ENCODE data around the gene GOLGA1.
A peak's percentile ranks its signal among the peaks of the same experiment; 100 is the strongest.

The GOLGA1 gene

GRCh38 chr9:124906966-124907365 is 33.9 kb downstream of the GOLGA1 start:
- no peak overlapping the region for H3K4me3 ChIP-seq (ENCODE audit: low read depth, low read length)
- TF ChIP-seq, protein P1, sequence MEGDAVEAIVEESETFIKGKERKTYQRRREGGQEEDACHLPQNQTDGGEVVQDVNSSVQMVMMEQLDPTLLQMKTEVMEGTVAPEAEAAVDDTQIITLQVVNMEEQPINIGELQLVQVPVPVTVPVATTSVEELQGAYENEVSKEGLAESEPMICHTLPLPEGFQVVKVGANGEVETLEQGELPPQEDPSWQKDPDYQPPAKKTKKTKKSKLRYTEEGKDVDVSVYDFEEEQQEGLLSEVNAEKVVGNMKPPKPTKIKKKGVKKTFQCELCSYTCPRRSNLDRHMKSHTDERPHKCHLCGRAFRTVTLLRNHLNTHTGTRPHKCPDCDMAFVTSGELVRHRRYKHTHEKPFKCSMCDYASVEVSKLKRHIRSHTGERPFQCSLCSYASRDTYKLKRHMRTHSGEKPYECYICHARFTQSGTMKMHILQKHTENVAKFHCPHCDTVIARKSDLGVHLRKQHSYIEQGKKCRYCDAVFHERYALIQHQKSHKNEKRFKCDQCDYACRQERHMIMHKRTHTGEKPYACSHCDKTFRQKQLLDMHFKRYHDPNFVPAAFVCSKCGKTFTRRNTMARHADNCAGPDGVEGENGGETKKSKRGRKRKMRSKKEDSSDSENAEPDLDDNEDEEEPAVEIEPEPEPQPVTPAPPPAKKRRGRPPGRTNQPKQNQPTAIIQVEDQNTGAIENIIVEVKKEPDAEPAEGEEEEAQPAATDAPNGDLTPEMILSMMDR (IDR thresholded peaks at IDR 0.05; ENCODE audit: low read depth, low read length): no peak

GRCh38 chr9:124899845-124900244 is 41.0 kb downstream of the GOLGA1 start:
- TF ChIP-seq, protein P1 (IDR thresholded peaks at IDR 0.05; ENCODE audit: low read depth, low read length): no peak
- no peak overlapping the region for H3K4me3 ChIP-seq (ENCODE audit: low read depth, low read length)

GRCh38 chr9:124897570-124898460 is 43.1 kb downstream of the GOLGA1 start:
- no peak overlapping the region for H3K4me3 ChIP-seq (ENCODE audit: low read depth, low read length)
- TF ChIP-seq, protein P1 (IDR thresholded peaks at IDR 0.05; ENCODE audit: low read depth, low read length): no peak

GRCh38 chr9:124894741-124895170 is 46.1 kb downstream of the GOLGA1 start:
- TF ChIP-seq, protein P1 (IDR thresholded peaks at IDR 0.05; ENCODE audit: low read depth, low read length): peak; percentile 39; the same call in 1 of the 2 replicates
- no peak overlapping the region for H3K4me3 ChIP-seq (ENCODE audit: low read depth, low read length)

GRCh38 chr9:124894035-124894740 is 46.7 kb downstream of the GOLGA1 start:
- TF ChIP-seq, protein P1 (IDR thresholded peaks at IDR 0.05; ENCODE audit: low read depth, low read length): no peak
- H3K4me3 ChIP-seq (ENCODE audit: low read depth, low read length): no peak overlapping the region

DNA sequence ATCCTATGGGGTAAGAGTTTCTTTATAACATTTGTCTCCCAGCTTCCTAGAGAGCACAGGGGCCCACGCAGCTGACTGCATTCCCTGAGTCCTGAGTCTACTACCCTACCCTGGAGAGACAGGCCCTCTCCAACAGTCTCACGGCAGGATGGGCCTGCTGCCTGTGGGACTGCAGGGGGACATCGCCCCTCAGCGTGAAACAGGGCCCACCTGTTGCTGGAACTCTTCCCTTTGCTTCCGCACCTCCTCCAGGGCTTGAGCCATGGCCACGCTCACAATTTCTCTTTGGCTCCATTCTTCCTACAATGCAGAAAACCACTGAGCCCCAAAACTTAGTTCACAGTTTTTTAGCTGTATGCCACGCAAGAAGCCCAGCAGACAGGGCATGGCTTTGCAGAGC is 50.7 kb downstream of the GOLGA1 start:
- H3K4me3 ChIP-seq (ENCODE audit: low read depth, low read length): no peak overlapping the region
- TF ChIP-seq, protein P1 (IDR thresholded peaks at IDR 0.05; ENCODE audit: low read depth, low read length): no peak

DNA sequence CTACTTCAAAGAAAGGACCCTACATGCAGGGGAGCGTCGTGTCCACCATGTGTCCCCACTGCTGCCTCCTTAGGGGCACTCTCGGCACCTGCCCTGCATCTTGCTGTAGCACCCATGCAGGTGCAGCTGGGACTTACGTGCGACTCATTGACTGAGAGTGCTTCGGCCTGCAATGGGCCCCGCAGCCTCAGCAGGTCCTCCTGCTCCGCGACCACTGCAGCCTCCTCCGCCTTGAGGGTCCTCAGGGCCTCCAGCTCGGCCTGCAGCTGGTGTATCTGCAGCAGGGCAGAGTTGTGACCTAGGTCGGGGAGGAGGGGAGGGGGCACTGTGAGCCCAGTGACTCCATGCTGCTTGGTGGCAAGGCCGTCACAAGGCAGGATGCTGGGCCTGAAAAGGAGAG is 51.9 kb downstream of the GOLGA1 start:
- TF ChIP-seq, protein P1 (IDR thresholded peaks at IDR 0.05; ENCODE audit: low read depth, low read length): no peak
- no peak overlapping the region for H3K4me3 ChIP-seq (ENCODE audit: low read depth, low read length)
